GM23338 (cell line): ENCODE results near the gene BNC2. TPM values are rescaled to one million over a fixed set of nuclear protein-coding genes. Genes with fewer than 3 reads are reported as not detected.

Experiments used
- ATAC-seq: fragments of 200-7000 bp; cut with Tn5 transposase; 3 replicates; pipeline ENCODE4 v1.9.1; 2020
- DNase-seq: peaks from one replicate; pipeline ENCODE4 v3.0.0-alpha.2; 2015; ENCODE audit warnings: low spot score
- H2AFZ ChIP-seq: fragments of 200-600 bp; sonication (generic); 2 replicates; pipeline ENCODE4 v1.8.0; 2016; ENCODE audit warnings: antibody characterized with exemption, mild to moderate bottlenecking, moderate library complexity
- H3F3A ChIP-seq: fragments of 200-600 bp; sonication (generic); replicated peaks from 2 replicates; pipeline ENCODE4 v1.8.0; 2017; ENCODE audit warnings: antibody characterized with exemption, mixed run types, low read depth
- H3K27ac ChIP-seq: fragments of 200-600 bp; sonication (generic); 2 replicates; pipeline ENCODE4 v1.6.1; 2016; ENCODE audit warnings: low read depth
- H3K27me3 ChIP-seq: fragments of 200-600 bp; sonication (generic); 2 replicates; pipeline ENCODE4 v1.8.0; 2016; ENCODE audit warnings: mild to moderate bottlenecking, mixed run types, moderate library complexity; ENCODE audit not compliant: insufficient read depth
- H3K36me3 ChIP-seq: fragments of 200-600 bp; sonication (generic); 2 replicates; pipeline ENCODE4 v1.8.0; 2016; ENCODE audit warnings: mild to moderate bottlenecking; ENCODE audit not compliant: insufficient read depth
- H3K4me1 ChIP-seq: fragments of 200-600 bp; sonication (generic); 2 replicates; pipeline ENCODE4 v1.8.0; 2016; ENCODE audit warnings: mild to moderate bottlenecking, moderate library complexity; ENCODE audit not compliant: insufficient read depth
- H3K4me2 ChIP-seq: fragments of 200-600 bp; sonication (generic); 2 replicates; pipeline ENCODE4 v1.7.1; 2017; ENCODE audit warnings: mixed run types
- H3K4me3 ChIP-seq: fragments of 200-600 bp; sonication (generic); 2 replicates; pipeline ENCODE4 v1.6.1; 2016; ENCODE audit warnings: mixed run types
- H3K79me2 ChIP-seq: fragments of 200-600 bp; sonication (generic); replicated peaks from 2 replicates; pipeline ENCODE4 v1.8.0; 2017; ENCODE audit warnings: mild to moderate bottlenecking; ENCODE audit not compliant: insufficient read depth
- H3K9me2 ChIP-seq: fragments of 200-600 bp; sonication (generic); 2 replicates; pipeline ENCODE4 v1.8.0; 2017; ENCODE audit not compliant: insufficient read depth
- H4K20me1 ChIP-seq: fragments of 200-600 bp; sonication (generic); replicated peaks from 2 replicates; pipeline ENCODE4 v1.8.0; 2017; ENCODE audit warnings: mild to moderate bottlenecking; ENCODE audit not compliant: insufficient read depth
- H3K27ac Mint-ChIP-seq: 2 replicates; pipeline ENCODE4 v1.8.0; 2020; ENCODE audit warnings: inconsistent platforms, mild to moderate bottlenecking, moderate library complexity, mixed read lengths
- H3K27me3 Mint-ChIP-seq: 3 replicates; pipeline ENCODE4 v1.8.0; 2022; ENCODE audit warnings: low read depth, mild to moderate bottlenecking, moderate library complexity, mixed read lengths, inconsistent platforms; ENCODE audit not compliant: insufficient read depth, poor library complexity
- H3K36me3 Mint-ChIP-seq: 3 replicates; pipeline ENCODE4 v1.8.0; 2021; ENCODE audit warnings: low read depth, mild to moderate bottlenecking, inconsistent platforms, moderate library complexity, mixed read lengths
- H3K4me1 Mint-ChIP-seq: 3 replicates; pipeline ENCODE4 v1.8.0; 2020; ENCODE audit warnings: mild to moderate bottlenecking, inconsistent platforms, mixed read lengths
- H3K4me3 Mint-ChIP-seq: 3 replicates; pipeline ENCODE4 v1.8.0; 2021; ENCODE audit warnings: moderate library complexity, mild to moderate bottlenecking, inconsistent platforms, mixed read lengths
- H3K9me3 Mint-ChIP-seq: 3 replicates; pipeline ENCODE4 v1.8.0; 2020; ENCODE audit warnings: moderate library complexity, mild to moderate bottlenecking, inconsistent platforms, mixed read lengths
- EZH2 ChIP-seq: fragments of 200-600 bp; sonication (generic); IDR thresholded peaks from one replicate; pipeline ENCODE4 v1.8.0; 2017; ENCODE audit warnings: antibody characterized with exemption, mild to moderate bottlenecking, low read depth; ENCODE audit not compliant: unreplicated experiment
- EZH2phosphoT487 ChIP-seq: fragments of 200-600 bp; sonication (generic); IDR thresholded peaks from one replicate; pipeline ENCODE4 v1.8.1; 2018; ENCODE audit warnings: antibody characterized with exemption; ENCODE audit not compliant: unreplicated experiment
- JUNB ChIP-seq: IDR thresholded peaks from one replicate; pipeline ENCODE4 v1.6.1; 2016; ENCODE audit warnings: antibody characterized with exemption; ENCODE audit not compliant: unreplicated experiment
- NANOG ChIP-seq: IDR thresholded peaks from 2 replicates; pipeline ENCODE4 v1.6.1; 2016; ENCODE audit warnings: antibody characterized with exemption, borderline replicate concordance
- POLR2AphosphoS5 ChIP-seq: IDR thresholded peaks from 2 replicates; pipeline ENCODE4 v1.6.1; 2016; ENCODE audit warnings: antibody characterized with exemption, low read depth
- STAT1 ChIP-seq: IDR thresholded peaks from one replicate; pipeline ENCODE4 v1.6.1; 2016; ENCODE audit warnings: antibody characterized with exemption; ENCODE audit not compliant: unreplicated experiment
- ZNF331 ChIP-seq: fragments of 250-450 bp; sonication (Bioruptor Pico); IDR thresholded peaks from 2 replicates; pipeline ENCODE4 v1.5.0; 2020; ENCODE audit warnings: low read depth, mild to moderate bottlenecking, moderate library complexity
- polyA plus RNA-seq: library from polyadenylated mRNA; unstranded; fragments of >200 nt; fragmentation: Nextera tagmentation; extraction: Ambion mirVana; gene quantifications from 2 replicates; pipeline ENCODE4 v1.2.1, GENCODE V29; 2016
- total RNA-seq: library from RNA; depleted of rRNA; stranded (reverse); fragments of >200 nt; shearing (Covaris generic); gene quantifications from 2 replicates; pipeline ENCODE4 v1.2.3, GENCODE V29; 2014
- TF ChIP-seq, protein P1 (sequence below), 2 experiments: fragments of 200-600 bp in 1 of 2; sonication (generic) in 1 of 2; conservative IDR thresholded peaks; 2 replicates each; pipeline versions ENCODE4 v1.5.1 to v1.6.1; 2016 to 2017; ENCODE audit warnings: antibody characterized with exemption in 2 of 2, low read depth in 2 of 2, mild to moderate bottlenecking in 2 of 2, moderate library complexity in 1 of 2
- TF ChIP-seq, protein P2 (sequence below): IDR thresholded peaks from one replicate; pipeline ENCODE4 v1.6.1; 2018; ENCODE audit warnings: antibody characterized with exemption; ENCODE audit not compliant: unreplicated experiment

BNC2 gene
- total and polyA plus RNA-seq, 2 experiments from 2014 or later: 12.7 to 13.2 TPM

DNA sequence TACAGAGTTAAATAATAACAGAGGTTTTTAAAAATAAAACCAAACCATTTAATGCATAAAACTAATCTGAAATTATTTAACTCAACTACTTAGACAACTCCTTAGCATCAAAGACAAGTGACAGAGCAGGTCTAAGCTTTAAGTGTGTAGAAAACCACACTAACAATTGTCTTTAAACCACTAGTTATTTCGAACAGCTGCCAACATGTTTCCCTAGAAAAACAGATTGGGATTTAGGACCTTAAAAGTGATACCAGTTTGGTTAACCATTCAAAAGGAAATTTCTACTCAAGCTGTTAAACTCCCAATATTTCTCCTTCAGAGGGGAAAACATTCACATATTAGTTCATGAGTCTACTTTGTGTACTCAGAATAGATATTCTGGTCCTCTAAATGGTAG is 208.7 kb downstream of the BNC2 start:
- Mint-ChIP-seq H3K9me3 (no peaks in the 10 kb centered on the region), H3K4me1 (peaks cover 15% of the 10 kb centered on the region), H3K27ac (no peak overlapping the region), H3K36me3 (no peaks in the 10 kb centered on the region), H3K27me3 (peaks cover 2% of the 10 kb centered on the region), H3K4me3 (no peak overlapping the region)
- no peak overlapping the region for H3K4me2 ChIP-seq
- peaks cover 6% of the 10 kb centered on the region for H3K4me1 ChIP-seq
- H3K9me2 ChIP-seq: no peaks in the 10 kb centered on the region
- no peaks in the 10 kb centered on the region for H3K36me3 ChIP-seq
- no peak overlapping the region for H2AFZ ChIP-seq
- ATAC-seq (no peak), DNase-seq (no peak)
- no peak overlapping the region for H3K4me3 ChIP-seq
- TF ChIP-seq JUNB (no peak), NANOG (no peak), STAT1 (no peak)
- H3K27ac ChIP-seq: no peak overlapping the region
- no peaks in the 10 kb centered on the region for H3K27me3 ChIP-seq
- H4K20me1 ChIP-seq: no peaks in the 10 kb centered on the region
- H3F3A ChIP-seq: no peaks in the 10 kb centered on the region
- no peaks in the 10 kb centered on the region for H3K79me2 ChIP-seq

DNA sequence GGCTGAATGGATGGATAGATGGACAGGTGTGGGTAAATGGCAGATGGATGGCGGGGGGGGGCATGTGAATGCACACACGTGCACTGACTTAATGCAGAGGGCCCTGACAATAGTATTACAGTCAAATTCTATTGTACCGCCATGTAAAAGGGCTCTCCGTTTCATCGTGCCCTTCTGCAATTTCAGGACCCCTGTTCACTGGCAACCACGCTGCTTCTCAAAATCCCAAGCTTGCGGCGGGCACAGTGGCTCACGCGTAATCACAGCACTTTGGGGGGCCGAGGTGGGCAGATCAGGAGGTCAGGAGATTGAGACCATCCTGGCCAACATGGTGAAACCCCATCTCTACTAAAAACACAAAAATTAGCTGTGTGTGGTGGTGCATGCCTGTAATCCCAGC is 211.4 kb downstream of the BNC2 start:
- Mint-ChIP-seq H3K36me3 (no peaks in the 10 kb centered on the region), H3K4me3 (no peak overlapping the region), H3K27me3 (peaks cover 2% of the 10 kb centered on the region), H3K4me1 (peaks cover 40% of the 10 kb centered on the region), H3K27ac (no peak overlapping the region), H3K9me3 (no peaks in the 10 kb centered on the region)
- Histone ChIP-seq H3K27ac (no peak overlapping the region), H3K9me2 (no peaks in the 10 kb centered on the region), H3K4me3 (no peak overlapping the region), H3K27me3 (no peaks in the 10 kb centered on the region), H3K79me2 (no peaks in the 10 kb centered on the region; the same call in 1 of the 2 replicates), H3F3A (no peaks in the 10 kb centered on the region), H3K4me1 (peaks cover 33% of the 10 kb centered on the region), H2AFZ (no peak overlapping the region), H3K4me2 (no peak overlapping the region), H3K36me3 (no peaks in the 10 kb centered on the region), H4K20me1 (no peaks in the 10 kb centered on the region)
- ATAC-seq (no peak), DNase-seq (no peak)
- TF ChIP-seq, protein P1, sequence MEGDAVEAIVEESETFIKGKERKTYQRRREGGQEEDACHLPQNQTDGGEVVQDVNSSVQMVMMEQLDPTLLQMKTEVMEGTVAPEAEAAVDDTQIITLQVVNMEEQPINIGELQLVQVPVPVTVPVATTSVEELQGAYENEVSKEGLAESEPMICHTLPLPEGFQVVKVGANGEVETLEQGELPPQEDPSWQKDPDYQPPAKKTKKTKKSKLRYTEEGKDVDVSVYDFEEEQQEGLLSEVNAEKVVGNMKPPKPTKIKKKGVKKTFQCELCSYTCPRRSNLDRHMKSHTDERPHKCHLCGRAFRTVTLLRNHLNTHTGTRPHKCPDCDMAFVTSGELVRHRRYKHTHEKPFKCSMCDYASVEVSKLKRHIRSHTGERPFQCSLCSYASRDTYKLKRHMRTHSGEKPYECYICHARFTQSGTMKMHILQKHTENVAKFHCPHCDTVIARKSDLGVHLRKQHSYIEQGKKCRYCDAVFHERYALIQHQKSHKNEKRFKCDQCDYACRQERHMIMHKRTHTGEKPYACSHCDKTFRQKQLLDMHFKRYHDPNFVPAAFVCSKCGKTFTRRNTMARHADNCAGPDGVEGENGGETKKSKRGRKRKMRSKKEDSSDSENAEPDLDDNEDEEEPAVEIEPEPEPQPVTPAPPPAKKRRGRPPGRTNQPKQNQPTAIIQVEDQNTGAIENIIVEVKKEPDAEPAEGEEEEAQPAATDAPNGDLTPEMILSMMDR (conservative IDR thresholded peaks at IDR 0.05; ENCODE audit: low read depth in 2 of 2): no peak
- no peak for TF ChIP-seq JUNB
- TF ChIP-seq EZH2: no peak
- no peak for TF ChIP-seq ZNF331
- TF ChIP-seq POLR2AphosphoS5: no peak
- TF ChIP-seq, protein P2, sequence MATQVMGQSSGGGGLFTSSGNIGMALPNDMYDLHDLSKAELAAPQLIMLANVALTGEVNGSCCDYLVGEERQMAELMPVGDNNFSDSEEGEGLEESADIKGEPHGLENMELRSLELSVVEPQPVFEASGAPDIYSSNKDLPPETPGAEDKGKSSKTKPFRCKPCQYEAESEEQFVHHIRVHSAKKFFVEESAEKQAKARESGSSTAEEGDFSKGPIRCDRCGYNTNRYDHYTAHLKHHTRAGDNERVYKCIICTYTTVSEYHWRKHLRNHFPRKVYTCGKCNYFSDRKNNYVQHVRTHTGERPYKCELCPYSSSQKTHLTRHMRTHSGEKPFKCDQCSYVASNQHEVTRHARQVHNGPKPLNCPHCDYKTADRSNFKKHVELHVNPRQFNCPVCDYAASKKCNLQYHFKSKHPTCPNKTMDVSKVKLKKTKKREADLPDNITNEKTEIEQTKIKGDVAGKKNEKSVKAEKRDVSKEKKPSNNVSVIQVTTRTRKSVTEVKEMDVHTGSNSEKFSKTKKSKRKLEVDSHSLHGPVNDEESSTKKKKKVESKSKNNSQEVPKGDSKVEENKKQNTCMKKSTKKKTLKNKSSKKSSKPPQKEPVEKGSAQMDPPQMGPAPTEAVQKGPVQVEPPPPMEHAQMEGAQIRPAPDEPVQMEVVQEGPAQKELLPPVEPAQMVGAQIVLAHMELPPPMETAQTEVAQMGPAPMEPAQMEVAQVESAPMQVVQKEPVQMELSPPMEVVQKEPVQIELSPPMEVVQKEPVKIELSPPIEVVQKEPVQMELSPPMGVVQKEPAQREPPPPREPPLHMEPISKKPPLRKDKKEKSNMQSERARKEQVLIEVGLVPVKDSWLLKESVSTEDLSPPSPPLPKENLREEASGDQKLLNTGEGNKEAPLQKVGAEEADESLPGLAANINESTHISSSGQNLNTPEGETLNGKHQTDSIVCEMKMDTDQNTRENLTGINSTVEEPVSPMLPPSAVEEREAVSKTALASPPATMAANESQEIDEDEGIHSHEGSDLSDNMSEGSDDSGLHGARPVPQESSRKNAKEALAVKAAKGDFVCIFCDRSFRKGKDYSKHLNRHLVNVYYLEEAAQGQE: no peak
- no peak for TF ChIP-seq EZH2phosphoT487
